Activated T-cell treated with anti-CD3 and anti-CD28 coated beads for 1 hour (primary cell): ENCODE data around the gene TMEM17.

ENCODE experiments used
- DNase-seq: peaks from one replicate; pipeline ENCODE4 v3.0.0-alpha.2; 2020; ENCODE audit warnings: low read depth

The TMEM17 gene

DNA sequence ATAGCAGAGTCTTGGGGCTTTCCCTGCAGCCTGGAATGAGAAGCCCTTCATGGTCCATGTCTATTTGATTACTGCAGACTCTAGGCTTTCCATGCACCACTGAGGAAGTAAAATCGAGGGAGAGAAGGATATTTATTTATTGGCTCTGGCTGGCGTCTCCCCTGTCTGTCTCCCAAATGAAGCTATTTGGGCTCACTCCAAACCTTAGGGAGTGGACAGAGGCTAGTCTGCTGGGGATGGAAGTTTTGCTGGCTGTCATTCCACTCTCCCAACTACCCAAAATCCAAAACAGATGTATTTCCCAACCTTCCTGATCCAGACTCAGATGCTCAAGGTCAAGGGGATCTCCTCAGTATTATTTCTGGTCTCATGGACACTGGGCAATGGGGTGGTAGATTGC is 33.7 kb downstream of the TMEM17 start:
- DNase-seq = no peak

DNA sequence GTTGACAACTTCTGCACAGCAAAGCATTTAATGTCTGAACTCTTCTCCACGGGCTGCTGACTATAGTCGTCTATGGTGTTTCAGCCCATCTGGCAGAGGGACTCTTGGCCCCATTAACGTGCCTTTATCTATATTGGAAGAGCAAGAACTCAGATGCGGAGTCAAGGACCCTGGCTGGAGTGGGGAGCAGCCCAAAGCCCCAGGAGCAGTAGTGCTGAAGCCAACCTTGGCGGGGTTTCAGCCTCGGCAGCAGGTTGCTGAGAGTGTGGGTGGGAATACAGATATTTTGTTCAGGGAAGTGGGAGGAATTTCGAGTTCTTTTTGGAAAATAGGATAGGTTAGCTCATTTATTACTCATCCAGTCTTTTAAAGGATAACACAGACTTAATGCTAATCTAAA is 34.2 kb downstream of the TMEM17 start:
- no peak for DNase-seq

DNA sequence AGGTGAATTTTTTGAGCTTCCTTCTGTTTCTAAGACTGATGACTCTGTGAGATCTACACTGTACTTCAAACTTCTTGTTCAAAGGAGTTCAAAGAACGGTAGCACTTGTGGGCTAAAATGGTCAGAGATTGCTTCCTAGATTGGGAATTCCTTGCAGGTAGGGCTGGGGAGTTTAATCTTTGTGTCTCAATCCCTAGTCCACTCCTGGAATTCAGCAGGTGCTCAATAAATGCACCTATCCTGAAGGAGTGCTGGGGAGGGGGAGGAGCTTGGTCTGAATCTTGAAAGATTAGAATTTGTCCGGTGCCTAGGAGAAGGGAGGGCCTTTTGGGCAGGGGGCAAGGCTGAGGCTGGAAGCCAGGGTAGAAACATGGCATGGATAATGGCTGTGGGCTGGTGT is 34.6 kb downstream of the TMEM17 start:
- no peak for DNase-seq

GRCh38 chr2:62469548-62469947 is 36.4 kb downstream of the TMEM17 start:
- DNase-seq = no peak

DNA sequence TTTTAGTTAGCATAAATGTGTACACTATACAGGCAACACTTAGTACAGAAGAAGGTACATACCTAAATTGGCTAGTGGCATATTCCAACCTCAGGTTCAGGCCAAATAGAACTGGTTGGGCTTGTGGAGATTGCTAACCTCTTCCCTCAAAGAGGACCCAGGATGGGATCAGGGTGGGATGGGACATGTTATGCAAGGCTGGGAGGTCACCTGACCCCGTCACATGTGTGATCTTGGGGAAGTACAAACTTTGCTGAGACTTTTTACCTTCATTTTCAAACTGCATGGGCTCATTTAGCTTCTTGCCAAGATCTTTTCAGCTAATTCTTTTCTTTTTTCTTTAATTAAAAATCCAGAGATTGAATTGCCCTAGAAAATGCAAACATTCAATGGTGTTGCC is 36.9 kb downstream of the TMEM17 start:
- DNase-seq = no peak

GRCh38 chr2:62467475-62468321 is 38.3 kb downstream of the TMEM17 start:
- DNase-seq = no peak

DNA sequence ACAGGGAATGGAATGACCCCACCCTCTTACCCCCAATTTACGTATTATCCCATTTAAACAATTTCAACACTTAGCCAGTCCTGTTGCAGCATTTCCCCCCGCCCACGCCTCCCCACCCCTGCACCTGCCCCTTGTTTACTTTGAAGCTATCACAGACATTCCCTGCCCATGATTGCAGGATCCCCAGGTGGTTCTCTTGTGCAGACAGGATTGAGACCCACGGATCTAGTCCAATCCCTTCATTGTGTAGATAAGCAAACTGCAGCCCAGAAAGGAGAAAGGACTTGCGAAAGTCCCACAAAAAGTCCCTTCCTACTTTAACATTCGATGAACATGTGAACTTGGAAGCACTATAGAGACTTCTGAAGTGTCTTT is 38.9 kb downstream of the TMEM17 start:
- DNase-seq = no peak

GRCh38 chr2:62466503-62466854 is 39.5 kb downstream of the TMEM17 start:
- DNase-seq = no peak

DNA sequence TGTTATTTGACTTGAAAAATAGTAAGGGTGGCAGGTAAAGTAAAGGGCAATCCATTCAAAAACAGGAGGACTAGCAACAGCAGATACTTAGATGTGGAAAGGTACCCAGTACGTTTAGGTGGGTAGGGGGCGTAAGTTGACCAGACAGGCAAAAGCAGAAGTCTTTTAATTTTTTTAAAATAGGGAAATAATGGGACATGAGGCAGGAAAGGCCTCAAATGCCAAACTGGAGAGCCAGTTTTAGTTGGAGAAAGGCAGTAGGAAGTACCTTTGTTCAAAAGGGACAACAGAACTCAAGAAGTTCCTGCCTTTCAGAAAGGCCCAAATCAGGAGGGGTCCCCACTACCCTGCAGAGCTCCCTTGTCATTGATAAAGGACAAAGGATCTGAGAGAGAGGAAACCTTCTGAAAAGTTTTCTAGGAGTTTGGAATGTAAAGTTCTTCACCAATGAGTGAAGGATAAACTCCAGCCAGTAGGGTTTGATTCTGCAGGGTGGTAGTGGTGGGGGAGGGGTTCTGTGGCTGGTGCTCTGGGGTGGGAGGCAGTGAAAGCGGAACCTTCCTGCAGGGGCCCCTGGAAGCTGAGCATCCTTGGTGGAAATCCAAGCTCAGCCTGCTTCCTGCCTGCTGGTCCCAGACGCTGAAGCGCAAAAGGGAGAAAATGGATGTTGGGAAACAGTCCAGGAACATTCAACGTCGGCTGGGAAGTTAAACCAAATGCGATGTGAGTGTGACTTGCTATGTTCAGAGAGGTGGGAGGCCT is 40.1 kb downstream of the TMEM17 start:
- no peak for DNase-seq

DNA sequence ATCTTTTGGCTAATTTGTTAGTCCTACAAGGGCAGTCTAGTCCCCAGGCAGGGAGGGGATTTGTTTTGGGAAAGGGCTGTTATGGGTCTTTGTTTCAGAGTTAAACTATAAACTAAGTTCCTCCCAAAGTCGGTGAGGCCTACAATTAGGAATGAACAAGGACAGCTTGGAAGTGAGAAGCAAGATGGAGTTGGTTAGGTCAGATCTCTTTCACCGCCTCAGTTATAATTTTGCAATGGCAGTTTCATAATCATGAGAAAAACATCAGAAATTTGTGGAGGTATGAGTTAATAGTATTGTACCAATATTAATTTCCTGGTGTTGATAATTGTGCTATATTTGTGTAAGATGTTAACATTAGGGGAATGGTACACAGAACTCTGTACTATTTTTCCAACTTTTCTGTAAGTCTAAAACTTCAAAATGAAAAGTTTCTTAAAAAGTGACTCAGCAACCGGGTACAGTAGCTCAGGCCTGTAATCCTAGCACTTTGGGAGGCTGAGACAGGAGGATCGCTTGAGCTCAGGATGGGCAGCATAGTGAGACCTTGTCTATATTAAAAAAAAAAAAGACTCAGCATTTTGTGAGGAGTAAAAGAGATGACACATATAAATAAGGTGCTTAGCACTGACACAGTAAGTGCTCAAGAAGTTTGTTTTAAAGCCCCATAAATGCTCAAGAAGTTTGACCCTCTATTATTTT is 40.8 kb downstream of the TMEM17 start:
- no peak for DNase-seq

- DNase-seq = no peak
These were observed 41.6 kb downstream of the TMEM17 start for GRCh38 chr2:62464221-62465007.

DNA sequence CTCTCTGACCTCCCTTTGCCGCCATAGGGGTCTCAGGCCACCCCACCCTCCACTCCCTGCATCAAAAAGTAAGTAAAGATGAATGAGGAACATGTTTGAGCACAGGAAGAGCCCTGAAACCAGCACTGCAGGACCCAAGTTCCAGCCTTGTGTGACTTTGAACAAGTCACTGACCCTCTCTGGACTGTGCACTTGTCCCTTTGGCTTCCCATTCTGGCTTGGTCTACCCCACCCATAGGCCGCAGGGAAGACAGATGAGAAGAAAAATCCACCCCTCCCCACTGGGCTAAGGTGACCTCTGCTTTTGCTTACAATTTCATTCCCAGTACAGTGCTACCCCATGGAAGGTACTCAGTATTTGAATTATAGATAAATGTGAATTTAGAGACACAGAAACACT is 43.8 kb downstream of the TMEM17 start:
- no peak for DNase-seq

DNA sequence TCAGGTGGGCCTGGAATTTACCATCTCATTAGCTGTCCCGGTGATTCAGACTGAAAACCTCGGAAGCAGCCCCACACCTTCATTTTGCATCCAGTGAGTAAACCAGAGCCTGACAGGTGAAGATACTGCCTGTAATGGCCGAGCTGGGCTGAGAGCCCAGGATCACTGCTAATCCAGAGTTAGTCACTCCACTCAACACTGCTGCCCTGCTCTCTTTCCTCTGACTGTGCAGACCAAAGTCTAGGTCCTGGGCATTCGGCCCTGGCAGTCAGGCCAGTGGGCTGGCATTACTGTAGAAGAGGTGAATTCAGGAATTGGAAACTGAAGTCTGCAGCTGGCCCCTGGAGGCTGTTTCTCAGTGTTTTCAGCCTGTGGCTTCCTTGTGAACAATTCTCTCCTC is 44.3 kb downstream of the TMEM17 start:
- DNase-seq = no peak

DNA sequence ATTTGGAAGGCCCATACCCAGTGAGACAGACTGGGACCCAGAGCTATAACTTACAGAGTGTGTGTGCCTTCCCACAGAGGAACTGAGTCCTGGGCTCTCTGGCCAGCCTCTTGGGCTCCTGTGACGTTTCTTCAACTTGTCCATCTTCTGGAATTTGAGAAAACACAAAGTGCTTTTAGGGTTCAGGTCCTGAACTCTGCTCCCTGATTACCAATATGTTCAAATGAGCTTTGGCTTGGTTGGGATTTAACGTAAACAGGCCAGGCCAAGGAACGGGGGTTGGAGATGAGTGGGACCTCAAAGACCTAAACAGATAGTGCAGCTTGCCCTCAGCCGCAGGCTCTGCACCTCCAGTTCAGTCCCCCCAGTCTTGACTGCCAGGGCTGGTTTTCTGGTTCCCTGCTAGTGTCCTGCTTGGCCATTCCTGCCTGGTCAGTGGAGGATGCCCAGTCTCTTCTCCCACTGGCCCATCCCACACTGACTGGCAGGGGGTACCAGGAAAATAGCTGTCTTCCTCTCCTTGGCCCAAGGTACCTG is 44.9 kb downstream of the TMEM17 start:
- DNase-seq = no peak

GRCh38 chr2:62460175-62460574 is 45.8 kb downstream of the TMEM17 start:
- DNase-seq = no peak

DNA sequence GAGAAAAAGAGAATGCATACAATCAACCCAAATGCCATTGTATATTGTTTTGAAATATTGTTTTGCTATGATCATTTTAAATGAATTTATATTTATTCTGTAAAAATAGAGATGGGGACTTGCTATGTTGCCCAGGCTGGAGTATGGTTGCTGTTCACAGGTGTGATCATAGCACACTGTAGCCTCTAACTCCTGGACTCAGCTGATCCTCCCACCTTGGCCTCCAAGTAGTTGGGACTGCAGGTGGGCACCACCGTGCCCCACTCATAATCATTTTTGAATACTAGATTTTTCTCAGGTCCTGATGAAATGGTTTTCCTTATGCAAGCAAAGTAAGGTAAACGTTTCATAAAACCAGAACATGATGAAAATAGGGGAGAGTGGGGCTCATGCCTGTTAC is 46.3 kb downstream of the TMEM17 start:
- no peak for DNase-seq

GRCh38 chr2:62459106-62459505 is 46.9 kb downstream of the TMEM17 start:
- no peak for DNase-seq

GRCh38 chr2:62458671-62459081 is 47.3 kb downstream of the TMEM17 start:
- DNase-seq = no peak

DNA sequence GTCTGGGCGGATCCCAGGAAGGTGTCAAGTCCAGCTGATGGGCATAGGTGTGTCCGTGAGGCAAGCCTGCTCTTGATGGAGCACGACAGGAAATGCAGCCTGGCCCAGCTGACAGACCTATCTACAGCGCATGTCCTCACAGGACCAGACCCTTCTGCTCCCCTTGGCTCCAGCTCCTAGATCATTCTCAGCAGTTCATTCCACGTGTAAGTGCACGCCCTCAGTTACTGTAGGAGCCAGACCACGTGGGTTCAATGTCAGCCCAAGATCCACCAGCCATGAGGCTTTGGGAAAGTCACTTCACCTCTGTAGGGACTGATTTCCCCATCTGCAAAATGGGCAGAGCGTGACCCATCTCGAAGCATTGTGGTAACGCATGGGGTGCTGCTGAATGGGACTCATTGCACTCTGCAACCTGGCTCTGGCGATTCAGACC is 47.8 kb downstream of the TMEM17 start:
- DNase-seq = no peak

DNA sequence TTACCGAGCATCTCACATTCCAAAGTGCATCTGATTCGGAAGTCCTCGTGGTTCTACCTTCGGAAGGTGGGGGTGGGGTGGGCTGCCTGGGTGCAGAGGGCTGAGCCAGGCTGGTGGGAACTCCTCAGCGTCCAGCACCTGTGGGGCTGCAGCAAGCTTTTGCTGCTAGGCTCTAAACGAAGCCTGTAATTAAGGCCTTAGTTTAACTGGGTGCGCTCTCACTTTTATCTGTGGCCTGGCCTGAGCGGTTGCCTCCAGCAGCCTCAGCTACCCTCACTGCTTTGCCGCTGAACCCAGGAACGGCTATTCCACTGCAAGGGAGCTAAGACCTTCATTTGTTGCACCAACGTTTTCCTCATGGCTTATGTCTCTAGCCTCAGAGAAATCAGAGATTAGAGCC is 48.4 kb downstream of the TMEM17 start:
- no peak for DNase-seq

GRCh38 chr2:62456721-62457539 is 49.1 kb downstream of the TMEM17 start:
- peak; percentile 48 for DNase-seq
